Activated T-cell treated with anti-CD3 and anti-CD28 coated beads for 48 hours (primary cell): ENCODE results near the gene HS6ST1.

Source experiments
- DNase-seq: peaks from one replicate; pipeline ENCODE4 v3.0.0-alpha.2; 2020; ENCODE audit warnings: low read depth

The HS6ST1 gene

GRCh38 chr2:128237911-128238697, 80.6 kb downstream of the HS6ST1 start:
- DNase-seq: no peak

- no peak for DNase-seq
These were observed 81.6 kb downstream of the HS6ST1 start for GRCh38 chr2:128237081-128237534.

GRCh38 chr2:128236491-128237035, 82.1 kb downstream of the HS6ST1 start:
- DNase-seq: no peak

GRCh38 chr2:128235581-128235980, 83.1 kb downstream of the HS6ST1 start:
- no peak for DNase-seq

GRCh38 chr2:128234613-128235012, 84.1 kb downstream of the HS6ST1 start:
- no peak for DNase-seq

- DNase-seq: no peak
These were observed 84.8 kb downstream of the HS6ST1 start for GRCh38 chr2:128233790-128234395.

GRCh38 chr2:128232965-128233789, 85.5 kb downstream of the HS6ST1 start:
- peak; percentile 86 for DNase-seq

- no peak for DNase-seq
These were observed 89.8 kb downstream of the HS6ST1 start for GRCh38 chr2:128228894-128229293.

- no peak for DNase-seq
These were observed 90.8 kb downstream of the HS6ST1 start for GRCh38 chr2:128227862-128228261.

GRCh38 chr2:128219891-128220290, 98.8 kb downstream of the HS6ST1 start:
- no peak for DNase-seq

- DNase-seq: no peak
These were observed 101.0 kb downstream of the HS6ST1 start for GRCh38 chr2:128217671-128218070.

- DNase-seq: no peak
These were observed 102.6 kb downstream of the HS6ST1 start for GRCh38 chr2:128215897-128216642.
